Muscle layer of colon (tissue), 2 donors: Measurements from ENCODE around the gene KLHL5.
A peak's percentile ranks its signal among the peaks of the same experiment; 100 is the strongest.
"Not testable (repeated sequence)": the region's sequence is repeated elsewhere in the genome, so short reads cannot be mapped to it uniquely, and the experiment has no call there.

ENCODE experiments used
- H3K27ac ChIP-seq: one replicate; pipeline ENCODE4 v1.7.0; 2013; ENCODE audit warnings: low read depth, mild to moderate bottlenecking, low read length, moderate library complexity
- H3K27me3 ChIP-seq, 2 donors: one replicate each; pipeline ENCODE4 v1.7.0; 2013; ENCODE audit warnings: low read length in 2 of 2, mild to moderate bottlenecking in 2 of 2; ENCODE audit not compliant: insufficient read depth in 2 of 2, control insufficient read depth in 1 of 2
- H3K36me3 ChIP-seq: one replicate; pipeline ENCODE4 v1.7.0; 2013; ENCODE audit warnings: mild to moderate bottlenecking, low read length; ENCODE audit not compliant: insufficient read depth
- H3K4me1 ChIP-seq: one replicate; pipeline ENCODE4 v1.7.0; 2013; ENCODE audit warnings: mild to moderate bottlenecking, low read length; ENCODE audit not compliant: insufficient read depth
- H3K4me3 ChIP-seq, 2 donors: one replicate each; pipeline ENCODE4 v1.7.0; 2013; ENCODE audit warnings: low read length in 2 of 2, low read depth in 1 of 2, mild to moderate bottlenecking in 1 of 2, moderate library complexity in 1 of 2
- H3K9ac ChIP-seq: one replicate; pipeline ENCODE4 v1.7.0; 2013; ENCODE audit warnings: low read length
- H3K9me3 ChIP-seq: one replicate; pipeline ENCODE4 v1.7.0; 2013; ENCODE audit warnings: mild to moderate bottlenecking, low read length
- donor health status: abdominal sarcoma.
- donor health status: Adenocarcinoma of cecum.

The KLHL5 gene

DNA sequence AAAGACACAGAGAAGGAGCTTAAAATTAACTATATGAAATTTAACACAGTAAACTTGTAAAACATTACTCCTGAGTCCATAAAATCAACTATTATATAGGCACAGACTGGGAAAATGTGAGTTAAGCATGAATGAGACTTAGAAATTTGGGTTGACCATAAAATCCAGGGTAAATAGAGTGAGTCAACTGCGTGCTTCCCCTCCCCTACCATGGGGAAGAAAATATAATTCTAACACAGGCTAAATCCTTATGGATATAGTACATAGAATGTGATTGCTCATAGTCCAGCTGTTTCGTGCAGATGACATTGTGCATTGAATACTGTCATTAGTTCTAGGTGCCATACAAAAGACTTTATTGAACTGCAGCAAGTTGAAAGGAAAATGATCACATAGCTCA is 42.2 kb downstream of the KLHL5 start:
- Histone ChIP-seq H3K9me3 (no peaks in the 10 kb centered on the region), H3K4me3 (no peak overlapping the region), H3K36me3 (peaks cover 14% of the 10 kb centered on the region), H3K4me1 (no peaks in the 10 kb centered on the region), H3K27me3 (no peaks in the 10 kb centered on the region), H3K9ac (no peak overlapping the region), H3K27ac (no peak overlapping the region)

DNA sequence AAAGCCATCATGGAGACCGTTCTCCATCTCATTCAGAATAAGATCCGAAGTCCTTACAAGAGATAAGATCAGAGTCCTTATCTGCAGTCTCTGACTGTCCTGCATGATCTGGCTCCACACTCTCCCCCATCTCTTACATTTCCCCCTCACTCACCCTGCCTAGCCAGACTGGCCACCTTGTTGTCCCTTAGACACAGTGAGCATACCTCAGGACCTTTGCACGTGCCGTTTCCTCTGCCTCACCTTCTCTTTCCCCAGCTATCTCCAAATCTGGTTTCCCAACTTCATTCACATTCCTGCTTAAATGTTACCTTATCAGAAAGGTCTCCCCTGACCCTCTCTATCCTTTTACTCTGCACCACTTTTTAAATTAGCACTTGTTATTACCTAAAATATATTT is 44.0 kb downstream of the KLHL5 start:
- Histone ChIP-seq H3K9ac (no peak overlapping the region), H3K36me3 (peaks cover 14% of the 10 kb centered on the region), H3K27me3 (no peaks in the 10 kb centered on the region), H3K4me3 (no peak overlapping the region), H3K27ac (no peak overlapping the region), H3K9me3 (no peaks in the 10 kb centered on the region), H3K4me1 (no peaks in the 10 kb centered on the region)

DNA sequence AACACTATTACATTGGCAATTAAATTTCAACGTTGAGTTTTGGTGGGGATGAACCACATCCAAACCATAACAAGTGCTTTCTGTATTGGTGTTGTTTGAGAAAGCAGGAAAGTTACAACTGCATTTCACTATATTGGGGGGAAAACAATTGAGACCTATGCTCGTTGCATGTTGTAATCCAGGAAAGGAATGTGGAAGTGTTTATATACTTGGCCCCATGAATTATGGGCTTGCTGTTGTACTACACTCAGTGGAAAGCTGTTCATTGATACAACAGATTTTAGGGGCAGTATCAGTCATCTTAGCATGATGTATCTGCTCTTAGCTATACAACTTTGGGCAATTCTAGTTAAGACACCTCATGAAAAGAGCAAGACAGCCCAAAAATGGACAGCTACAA is 52.4 kb downstream of the KLHL5 start:
- no peak overlapping the region for H3K4me3 ChIP-seq
- H3K36me3 ChIP-seq: peaks cover 37% of the 10 kb centered on the region
- H3K9me3 ChIP-seq: no peaks in the 10 kb centered on the region
- no peaks in the 10 kb centered on the region for H3K4me1 ChIP-seq
- no peak overlapping the region for H3K9ac ChIP-seq
- no peak overlapping the region for H3K27ac ChIP-seq
- no peaks in the 10 kb centered on the region for H3K27me3 ChIP-seq

DNA sequence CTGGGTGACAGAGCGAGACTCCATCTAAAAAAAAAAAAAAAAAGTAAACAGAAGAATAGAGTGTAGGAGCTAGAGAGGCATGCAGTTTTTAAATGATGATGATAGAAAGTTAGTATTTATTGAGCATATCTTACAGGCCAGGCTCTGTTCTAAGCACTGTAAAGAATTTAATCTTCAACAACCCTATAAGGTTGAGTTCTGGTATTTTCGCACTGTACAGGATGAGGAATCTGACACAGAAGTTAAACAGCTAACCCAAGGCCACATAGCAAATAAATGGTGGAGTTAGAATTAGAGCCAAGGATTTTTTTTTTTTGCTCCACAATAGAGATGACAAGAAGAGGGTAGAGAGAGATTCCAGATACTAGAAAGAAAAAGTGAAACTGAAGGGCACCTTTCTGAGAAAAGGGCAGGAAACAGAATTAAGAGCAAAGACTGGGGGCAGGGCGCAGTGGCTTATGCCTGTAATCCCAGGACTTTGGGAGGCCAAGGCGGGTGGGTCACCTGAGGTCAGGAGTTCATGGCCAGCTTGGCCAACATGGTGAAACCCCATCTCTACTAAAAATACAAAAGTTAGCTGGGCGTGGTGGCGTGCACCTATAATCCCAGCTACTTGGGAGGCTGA is 56.1 kb downstream of the KLHL5 start:
- H3K9ac ChIP-seq: no peak overlapping the region
- peaks cover 31% of the 10 kb centered on the region for H3K36me3 ChIP-seq
- no peaks in the 10 kb centered on the region for H3K4me1 ChIP-seq
- no peak overlapping the region for H3K4me3 ChIP-seq
- H3K27ac ChIP-seq: no peak overlapping the region
- H3K27me3 ChIP-seq: no peaks in the 10 kb centered on the region
- H3K9me3 ChIP-seq: no peaks in the 10 kb centered on the region

DNA sequence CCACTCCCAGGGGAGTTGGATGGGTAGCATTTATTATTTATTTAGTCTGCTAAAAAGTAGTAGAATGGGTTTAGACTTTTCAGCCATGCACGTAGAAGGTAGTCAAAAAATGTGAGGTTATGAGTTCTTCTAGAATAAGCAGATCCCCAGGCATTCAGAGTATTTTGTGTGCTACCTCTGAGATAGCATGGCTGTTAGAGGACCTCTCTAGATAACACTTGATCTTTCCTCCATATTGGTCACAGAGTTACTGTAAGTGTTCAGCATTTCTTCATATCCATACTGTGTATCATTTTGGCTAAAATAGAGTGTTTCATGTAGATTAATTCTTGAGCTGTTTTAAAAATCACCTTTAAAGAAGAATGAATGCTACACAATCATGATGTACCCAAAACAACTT is 58.4 kb downstream of the KLHL5 start:
- Histone ChIP-seq H3K4me3 (no peak overlapping the region), H3K27ac (no peak overlapping the region), H3K27me3 (no peaks in the 10 kb centered on the region), H3K4me1 (no peaks in the 10 kb centered on the region), H3K36me3 (peaks cover 9% of the 10 kb centered on the region), H3K9ac (no peak overlapping the region), H3K9me3 (no peaks in the 10 kb centered on the region)

DNA sequence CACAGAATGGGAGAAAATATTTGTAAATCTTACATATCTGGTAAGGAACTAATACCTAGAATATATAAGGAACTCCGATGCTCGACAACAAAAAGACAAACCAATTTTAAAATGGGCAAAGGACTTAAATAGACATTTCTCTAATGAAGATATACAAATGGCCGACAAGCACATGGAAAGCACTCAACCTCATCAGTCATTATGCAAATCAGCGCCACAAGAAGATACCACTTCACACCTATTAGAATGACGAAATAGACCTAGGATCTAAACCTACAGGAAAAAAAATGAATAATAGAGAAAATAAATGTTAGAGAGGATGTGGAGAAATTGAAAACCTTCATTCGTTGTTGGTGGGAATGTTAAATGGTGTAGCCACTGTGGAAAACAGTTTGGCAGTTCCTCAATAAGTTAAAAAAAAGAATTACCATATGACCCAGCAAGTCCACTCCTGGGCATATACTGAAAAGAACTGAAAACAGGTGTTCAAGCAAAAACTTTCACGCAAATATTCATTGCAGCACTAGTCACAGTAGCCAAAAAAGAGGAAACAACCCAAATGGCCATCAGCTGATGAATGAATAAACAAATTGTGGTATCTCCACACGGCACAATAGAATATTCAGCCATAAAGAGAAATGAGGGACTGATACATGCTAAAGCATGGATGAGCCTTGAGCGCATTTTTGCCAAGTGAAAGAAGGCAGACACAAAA is 63.0 kb downstream of the KLHL5 start:
- Histone ChIP-seq H3K4me1 (no peaks in the 10 kb centered on the region), H3K36me3 (peaks cover 5% of the 10 kb centered on the region), H3K9ac (no peak overlapping the region), H3K27ac (no peak overlapping the region), H3K27me3 (no peaks in the 10 kb centered on the region), H3K9me3 (no peaks in the 10 kb centered on the region), H3K4me3 (no peak overlapping the region)

DNA sequence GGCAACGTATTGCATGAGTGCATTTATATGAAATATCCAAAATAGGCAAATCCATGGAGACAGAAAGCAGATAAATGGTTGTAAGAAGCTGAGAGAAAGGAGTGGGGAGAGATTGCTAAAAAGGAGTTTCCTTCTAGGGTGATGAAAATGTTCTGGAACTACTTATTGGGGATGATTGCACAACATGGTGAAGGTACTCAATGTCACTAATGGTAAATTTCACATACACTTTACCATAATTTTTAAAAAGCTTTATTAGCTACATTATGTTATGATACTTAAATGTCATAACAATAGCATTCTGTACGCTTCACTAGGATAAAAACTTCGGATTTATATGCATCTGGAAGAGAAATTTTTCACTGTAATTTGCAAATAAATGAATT is 63.6 kb downstream of the KLHL5 start:
- no peaks in the 10 kb centered on the region for H3K9me3 ChIP-seq
- H3K27ac ChIP-seq: no peak overlapping the region
- H3K4me3 ChIP-seq: no peak overlapping the region
- H3K4me1 ChIP-seq: no peaks in the 10 kb centered on the region
- H3K27me3 ChIP-seq: no peaks in the 10 kb centered on the region
- H3K36me3 ChIP-seq: no peaks in the 10 kb centered on the region
- H3K9ac ChIP-seq: no peak overlapping the region

DNA sequence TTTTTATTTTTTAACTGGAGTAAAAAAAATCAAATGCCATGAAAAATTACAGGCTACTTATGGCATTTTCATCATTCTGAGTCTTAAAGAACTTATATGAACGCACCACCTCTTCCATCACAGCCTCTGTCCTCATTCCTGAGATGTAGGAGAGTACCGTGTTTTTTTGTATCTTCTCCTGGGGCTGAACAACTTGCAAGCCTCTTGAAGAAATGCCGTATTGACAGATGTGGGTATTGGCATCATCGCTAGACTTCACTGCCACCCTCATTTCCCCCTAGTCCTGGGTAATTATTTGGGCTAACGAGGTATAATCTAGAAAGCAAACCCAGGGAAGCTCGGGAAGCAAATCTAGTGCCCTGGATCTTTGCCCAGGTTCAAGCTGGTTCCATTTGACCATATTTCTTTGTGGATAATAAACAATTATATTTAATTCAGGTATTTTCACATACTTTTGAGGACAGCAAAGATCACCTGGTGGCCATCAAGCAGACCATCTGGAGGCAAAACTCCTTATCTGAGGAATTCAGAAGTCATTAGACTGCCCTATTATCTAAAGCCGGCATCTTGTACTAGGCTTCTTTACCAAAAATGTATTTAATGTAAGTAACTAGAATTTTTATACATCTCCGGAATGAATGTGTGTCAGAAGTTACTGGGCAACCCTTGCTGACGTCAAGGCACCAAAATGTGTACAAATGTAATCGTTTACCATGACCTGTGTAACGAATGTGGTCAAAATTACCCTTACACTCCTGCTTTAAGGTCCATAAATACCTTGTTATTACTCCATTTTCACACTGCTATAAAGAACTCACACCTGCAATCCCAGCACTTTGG is 64.4 kb downstream of the KLHL5 start:
- H3K27ac ChIP-seq: no peak overlapping the region
- no peaks in the 10 kb centered on the region for H3K9me3 ChIP-seq
- no peaks in the 10 kb centered on the region for H3K36me3 ChIP-seq
- no peak overlapping the region for H3K4me3 ChIP-seq
- no peaks in the 10 kb centered on the region for H3K4me1 ChIP-seq
- H3K9ac ChIP-seq: no peak overlapping the region
- no peaks in the 10 kb centered on the region for H3K27me3 ChIP-seq

DNA sequence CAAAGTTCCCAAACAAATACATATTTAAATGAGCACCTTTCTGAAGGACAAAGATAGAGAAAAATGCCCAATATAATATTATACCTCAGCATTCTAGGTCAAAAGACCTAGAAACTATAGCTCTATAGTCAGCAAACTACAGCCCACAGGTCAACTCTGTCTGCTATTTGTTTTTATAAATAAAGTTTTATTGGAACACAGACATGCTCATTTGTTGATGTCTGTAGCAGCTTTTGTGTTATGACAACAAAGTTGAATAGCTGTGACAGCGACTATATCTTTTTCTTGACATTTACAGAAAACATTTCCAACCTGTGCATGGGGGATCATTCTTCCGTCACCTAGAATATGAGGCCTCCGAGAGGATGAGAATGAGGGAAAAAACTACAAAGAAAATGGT is 71.6 kb downstream of the KLHL5 start:
- H3K4me1 ChIP-seq: peaks cover 4% of the 10 kb centered on the region
- no peaks in the 10 kb centered on the region for H3K27me3 ChIP-seq
- H3K9ac ChIP-seq: no peak overlapping the region
- H3K36me3 ChIP-seq: no peaks in the 10 kb centered on the region
- no peak overlapping the region for H3K4me3 ChIP-seq
- no peaks in the 10 kb centered on the region for H3K9me3 ChIP-seq
- no peak overlapping the region for H3K27ac ChIP-seq

DNA sequence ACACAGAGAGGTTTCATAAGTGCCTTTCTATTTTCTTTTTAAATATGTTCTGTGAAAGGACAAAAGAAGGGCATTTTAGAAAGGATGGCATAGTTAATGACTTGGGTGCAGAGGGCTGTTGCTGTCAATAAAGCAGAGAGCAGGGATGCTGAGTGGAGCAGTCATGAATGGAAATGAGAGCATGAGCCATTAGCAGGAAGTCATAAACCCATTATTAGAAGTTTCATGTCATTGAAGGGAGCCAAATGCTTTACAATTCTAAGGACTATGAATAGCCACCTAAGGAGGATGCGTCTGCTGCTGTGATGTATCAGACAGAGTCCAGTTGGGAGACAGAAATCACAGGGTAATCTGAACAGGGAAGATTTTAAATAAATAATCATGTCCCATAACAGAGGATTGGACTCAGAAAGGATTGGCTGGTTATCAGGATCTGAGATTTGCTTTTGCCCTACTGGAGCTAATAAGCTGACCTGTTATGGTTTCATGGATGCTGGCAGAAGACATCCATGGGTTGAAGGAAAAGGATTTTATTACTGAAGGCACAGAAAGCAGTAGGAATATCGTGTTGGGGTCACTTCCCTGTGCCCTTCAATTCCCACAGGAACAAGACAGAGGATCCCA is 72.8 kb downstream of the KLHL5 start:
- Histone ChIP-seq H3K9ac (no peak overlapping the region), H3K27ac (peak overlapping the region; percentile 13), H3K9me3 (no peaks in the 10 kb centered on the region)

DNA sequence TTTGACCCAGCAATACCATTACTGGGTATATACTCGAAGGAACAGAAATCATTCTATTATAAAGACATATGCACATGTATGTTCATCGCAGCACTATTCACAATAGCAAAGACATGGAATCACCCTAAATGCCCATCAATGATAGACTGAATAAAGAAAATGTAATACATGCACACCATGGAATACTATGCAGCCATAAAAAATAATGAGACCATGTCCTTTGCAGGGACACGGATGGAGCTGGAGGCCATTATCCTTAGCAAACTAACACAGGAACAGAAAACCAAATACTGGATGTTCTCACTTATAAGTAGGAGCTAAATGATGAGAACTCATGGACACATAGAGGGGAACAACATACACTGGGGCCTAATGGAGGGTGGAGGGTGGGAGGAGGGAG is 76.2 kb downstream of the KLHL5 start:
- H3K4me1 ChIP-seq, H3K27me3 ChIP-seq, H3K9ac ChIP-seq, H3K4me3 ChIP-seq, H3K27ac ChIP-seq, H3K9me3 ChIP-seq, H3K36me3 ChIP-seq: not testable (repeated sequence)

More for the DNA sequence above, 72.8 kb downstream of the KLHL5 start:
- Histone ChIP-seq H3K27me3 (no peaks in the 10 kb centered on the region), H3K36me3 (no peaks in the 10 kb centered on the region), H3K4me1 (peaks cover 4% of the 10 kb centered on the region), H3K4me3 (no peak overlapping the region)
